NK-92 treated with Interleukin-12 subunit alpha and Interleukin-12 subunit beta, amount 100 ng/mL, for 24 hours (cell line): ENCODE results near the gene CLINT1.

Source experiments
- DNase-seq: peaks from one replicate; lab custom pipeline; 2025; lab: John Stamatoyannopoulos, UW

The CLINT1 gene

DNA sequence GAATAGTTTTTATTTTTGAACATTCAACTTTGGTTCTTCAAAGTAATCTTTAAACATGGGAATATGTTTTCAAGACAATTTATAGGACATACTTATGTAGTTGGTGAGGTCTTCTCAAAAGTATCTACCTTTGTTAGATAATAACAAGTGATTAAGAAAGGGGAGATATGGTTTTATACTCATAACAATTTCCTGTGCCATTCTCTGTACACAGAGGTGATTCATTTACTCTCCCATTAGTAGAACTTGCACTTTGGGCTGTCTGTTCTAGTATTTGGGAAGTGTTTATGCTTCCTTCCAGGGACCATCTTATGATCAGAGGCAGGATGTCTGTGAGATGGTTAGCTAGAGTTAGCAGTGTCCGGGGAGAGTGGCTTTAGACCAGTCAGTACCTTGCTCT, 100.2 kb downstream of the CLINT1 start:
- DNase-seq = no peak

DNA sequence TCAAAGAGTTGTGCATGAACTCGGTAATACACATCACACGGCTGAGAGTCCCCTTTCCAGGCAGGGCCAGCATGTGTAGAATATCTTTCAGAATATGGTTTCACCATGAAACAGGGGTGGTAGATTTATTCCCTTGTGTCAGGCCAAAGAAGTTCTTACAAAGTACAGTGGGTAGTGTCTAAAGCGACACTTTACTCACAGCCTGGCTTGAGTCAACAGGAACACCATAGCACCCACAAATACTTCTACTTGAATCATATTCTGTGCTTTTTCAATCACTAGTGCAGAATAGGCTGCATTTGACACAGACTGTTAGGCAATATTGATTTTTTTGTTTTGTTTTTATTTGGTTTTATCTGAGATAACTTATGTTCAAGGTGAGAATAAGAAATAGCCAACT, 102.8 kb downstream of the CLINT1 start:
- DNase-seq = no peak

- no peak for DNase-seq
Measured at GRCh38 chr5:157750320-157750719, 108.6 kb downstream of the CLINT1 start.

GRCh38 chr5:157749462-157749799, 109.5 kb downstream of the CLINT1 start:
- DNase-seq = no peak

- DNase-seq = no peak
Measured at GRCh38 chr5:157748760-157749461, 110.0 kb downstream of the CLINT1 start.

DNA sequence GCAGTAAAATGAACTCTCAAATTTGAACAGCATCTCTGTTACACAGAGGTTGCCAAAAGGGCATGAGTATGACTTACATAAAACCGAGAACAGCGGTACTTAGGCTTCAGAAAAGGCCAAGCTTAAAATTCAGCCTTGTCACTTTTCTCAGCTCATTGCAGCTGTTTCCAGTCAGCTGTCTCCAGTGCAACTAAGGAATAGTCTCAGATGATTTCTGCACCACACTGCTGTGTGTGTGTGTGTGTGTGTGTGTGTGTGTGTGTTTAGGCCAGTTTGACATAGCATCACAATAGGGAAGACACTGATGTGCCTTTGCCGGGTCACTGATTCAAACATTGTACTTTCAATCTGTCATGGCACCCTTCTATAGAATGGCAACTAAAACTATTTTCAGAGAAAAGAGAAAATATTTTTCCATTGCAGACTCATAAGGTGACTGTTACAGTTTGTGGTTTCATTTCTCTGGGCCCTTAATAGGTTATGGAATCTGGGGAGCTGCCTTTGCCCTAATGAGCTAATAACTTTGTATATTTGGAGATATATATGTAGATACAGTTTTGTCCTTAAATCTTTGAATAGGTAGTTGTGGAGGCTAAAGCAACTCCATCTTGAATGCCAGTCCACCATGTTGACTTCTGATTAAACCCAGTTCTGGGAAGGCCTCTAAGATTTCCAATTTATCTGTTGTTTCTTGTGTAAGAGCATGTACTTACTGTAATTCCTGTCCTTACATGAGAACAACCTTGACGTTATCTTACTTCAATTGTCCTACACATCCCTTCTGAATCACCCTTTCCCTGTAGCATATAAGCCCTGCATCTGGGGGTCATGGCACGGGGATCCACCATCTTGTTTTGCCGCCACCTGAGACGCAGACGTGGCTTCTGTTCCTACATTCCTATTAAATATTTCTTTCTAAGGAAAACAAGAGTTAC, 110.9 kb downstream of the CLINT1 start:
- DNase-seq = no peak

DNA sequence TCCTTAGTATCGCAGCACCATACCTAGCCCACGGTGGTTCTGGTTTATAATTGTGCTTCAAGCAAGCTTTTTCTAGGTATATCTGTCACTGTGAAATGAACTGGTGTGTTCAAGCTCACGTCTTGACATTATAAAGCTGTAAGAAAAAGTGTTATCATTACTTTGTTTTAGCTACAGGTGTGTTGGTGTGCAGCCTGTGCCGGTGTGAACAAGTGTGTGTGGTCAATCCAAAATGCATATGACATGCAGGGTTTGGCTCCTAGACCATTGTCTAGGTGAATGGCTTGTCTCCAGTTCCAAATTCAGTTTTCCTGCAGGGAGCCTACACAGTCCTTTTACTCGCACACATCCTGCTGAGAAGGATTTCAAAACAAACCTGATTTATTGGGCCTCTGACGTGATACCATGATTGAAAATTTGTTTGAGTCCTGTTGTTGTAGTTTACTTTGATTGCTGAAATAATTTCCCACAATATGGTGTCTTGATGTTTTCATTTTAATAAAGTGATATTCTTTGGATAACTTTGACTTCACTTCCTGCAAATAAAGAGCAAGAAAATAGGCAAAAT, 111.7 kb downstream of the CLINT1 start:
- DNase-seq = no peak

DNA sequence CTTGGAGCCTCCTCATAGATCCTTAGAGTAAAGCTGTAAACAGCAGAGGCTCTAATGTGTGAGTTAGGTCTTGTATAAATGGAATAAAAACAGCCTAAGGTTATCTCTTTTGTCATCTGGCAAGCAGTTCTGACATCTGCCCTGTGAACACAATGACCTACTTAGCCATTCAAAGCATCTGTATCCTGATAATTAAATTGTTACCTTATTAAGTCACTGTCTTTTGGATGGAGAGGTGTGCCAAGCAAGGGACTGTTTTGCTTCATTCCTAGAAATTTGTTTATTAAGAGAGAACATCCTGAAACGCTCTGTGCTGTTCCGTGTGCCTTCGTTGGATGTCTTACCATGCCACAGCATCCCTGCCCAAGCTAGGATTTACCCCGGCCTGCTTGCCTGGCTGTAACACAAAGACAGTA, 113.9 kb downstream of the CLINT1 start:
- no peak for DNase-seq

DNA sequence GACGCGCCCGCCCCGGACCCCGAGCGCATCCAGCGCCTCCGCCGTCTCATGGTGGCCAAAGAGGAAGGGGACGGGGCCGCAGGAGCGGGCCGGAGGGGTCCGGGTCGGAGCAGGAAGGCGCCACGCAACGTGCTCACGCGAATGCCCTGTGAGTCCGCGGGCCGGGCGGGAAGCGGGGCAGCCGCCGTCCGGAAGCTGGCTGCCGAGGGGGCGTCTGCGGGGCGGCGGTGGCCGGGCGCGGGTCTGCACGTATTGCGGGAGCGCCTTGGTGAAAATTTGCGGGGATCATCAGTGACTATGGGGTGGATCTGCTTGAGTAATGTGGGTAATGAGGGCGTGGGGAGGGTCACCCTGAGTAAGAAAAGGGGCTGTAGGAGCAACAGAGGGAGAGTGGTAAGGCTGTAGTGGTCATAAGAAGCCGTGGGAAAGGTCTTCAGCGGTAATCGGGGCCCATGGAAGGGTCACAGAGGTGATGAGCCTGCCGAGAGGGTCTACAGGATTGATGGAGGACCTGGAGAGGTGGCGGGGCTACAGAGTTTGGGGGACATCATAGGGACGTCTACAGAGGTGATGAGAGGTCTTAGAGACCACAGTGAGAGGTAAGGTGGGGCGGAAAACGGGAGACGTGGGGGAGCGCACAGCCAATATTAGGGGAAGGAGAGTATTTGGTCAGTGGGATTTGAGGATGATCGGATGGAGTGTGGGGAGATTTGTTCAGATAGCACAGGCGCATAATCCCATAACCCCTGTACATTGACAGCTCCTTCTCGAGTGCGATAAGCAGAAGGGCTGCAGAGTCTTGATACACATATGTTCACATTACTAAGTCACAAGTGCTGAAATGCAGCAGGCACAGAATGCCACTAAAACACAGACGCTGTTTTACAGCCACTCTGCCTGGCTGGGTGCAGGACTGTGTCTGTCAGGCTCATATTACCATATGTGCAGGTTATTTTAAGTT, 114.6 kb downstream of the CLINT1 start:
- no peak for DNase-seq

DNA sequence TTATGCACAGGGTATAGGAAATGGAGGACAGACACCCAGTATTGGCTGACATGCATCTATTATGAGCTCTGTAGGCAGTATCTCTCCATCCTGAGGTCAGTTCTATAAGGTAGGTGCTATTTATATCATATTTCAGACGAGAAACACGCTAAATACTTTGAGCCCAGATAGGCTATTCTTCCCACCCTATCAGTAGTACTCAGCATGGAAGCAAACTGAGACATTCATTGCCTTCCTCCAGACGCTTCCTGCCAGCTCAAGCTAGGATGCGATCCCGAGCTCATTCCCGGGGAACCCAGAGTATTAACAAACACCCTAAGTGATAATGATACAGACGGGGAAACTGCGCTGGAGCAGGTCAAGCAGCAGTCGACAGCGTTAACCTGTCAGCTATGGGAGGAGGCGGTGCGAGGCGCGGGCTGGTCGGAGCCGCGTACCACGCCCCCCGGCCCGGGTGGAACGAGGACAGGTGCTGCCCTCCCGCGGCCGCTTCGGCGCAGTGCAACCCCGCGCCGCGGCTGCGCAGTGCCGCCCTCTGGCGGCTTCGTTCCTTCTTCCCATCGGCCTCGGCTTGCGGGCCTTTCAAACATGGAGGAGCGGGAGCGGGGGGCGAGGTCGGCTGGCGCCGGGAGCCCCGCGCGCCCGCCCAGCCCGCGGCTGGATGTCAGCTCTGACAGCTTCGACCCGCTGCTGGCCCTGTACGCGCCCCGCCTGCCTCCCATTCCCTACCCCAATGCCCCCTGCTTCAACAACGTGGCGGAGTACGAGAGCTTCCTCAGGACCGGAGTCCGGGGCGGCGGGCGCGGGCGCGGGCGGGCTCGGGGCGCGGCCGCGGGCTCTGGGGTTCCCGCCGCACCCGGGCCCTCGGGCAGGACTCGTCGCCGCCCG, 115.5 kb downstream of the CLINT1 start, which contains the start of gene LSM11:
Gene LSM11 (plus strand): TSS at position 550 of the 888 bp plus-strand sequence. CDS start 39 bp downstream, at position 589.
- peak; percentile 79 for DNase-seq

- DNase-seq = no peak
Measured at GRCh38 chr5:157741131-157741530, 117.8 kb downstream of the CLINT1 start.

- DNase-seq = no peak
Measured at GRCh38 chr5:157740229-157740610, 118.7 kb downstream of the CLINT1 start.

- no peak for DNase-seq
Measured at GRCh38 chr5:157739388-157740228, 119.3 kb downstream of the CLINT1 start.

DNA sequence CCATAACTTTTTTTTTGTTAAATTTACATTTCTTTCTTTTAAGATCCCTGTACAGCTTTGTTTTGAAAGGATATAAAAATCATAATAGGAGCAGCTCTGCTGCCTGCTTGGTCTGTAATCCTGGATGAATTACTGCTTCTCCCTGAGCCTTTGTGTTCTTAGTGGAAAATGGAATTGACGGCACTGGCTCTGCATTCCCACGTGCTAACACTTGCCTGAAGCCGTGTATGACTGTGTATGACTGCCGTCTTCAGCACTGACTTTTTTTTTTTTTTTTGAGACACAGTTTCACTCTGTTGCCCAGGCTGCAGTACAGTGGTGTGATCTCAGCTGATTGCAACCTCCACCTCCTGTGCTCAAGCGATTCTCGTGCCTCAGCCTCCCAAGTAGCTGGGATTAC, 123.0 kb downstream of the CLINT1 start:
- DNase-seq = no peak
